Suprapubic skin (tissue), 4 donors: ENCODE measurements around the gene COPS4. TPM values are rescaled to one million over a fixed set of nuclear protein-coding genes. Genes with fewer than 3 reads are reported as not detected.
"Not testable (repeated sequence)": the region's sequence is repeated elsewhere in the genome, so short reads cannot be mapped to it uniquely, and the experiment has no call there.

Experiments used
- DNase-seq, 2 donors: peaks; one replicate each; pipeline ENCODE4 v3.0.0-alpha.2; 2019; ENCODE audit warnings: low spot score in 2 of 2
- H3K27ac ChIP-seq: fragments of 200-600 bp; sonication (generic); one replicate; pipeline ENCODE4 v1.5.1; 2019
- H3K27me3 ChIP-seq: fragments of 200-600 bp; sonication (generic); one replicate; pipeline ENCODE4 v1.5.1; 2019
- H3K36me3 ChIP-seq: fragments of 200-600 bp; sonication (generic); one replicate; pipeline ENCODE4 v1.5.1; 2019
- H3K4me1 ChIP-seq: fragments of 200-600 bp; sonication (generic); one replicate; pipeline ENCODE4 v1.5.1; 2019
- H3K4me3 ChIP-seq: fragments of 200-600 bp; sonication (generic); one replicate; pipeline ENCODE4 v1.5.1; 2019; ENCODE audit warnings: mild to moderate bottlenecking
- H3K9me3 ChIP-seq: fragments of 200-600 bp; sonication (generic); one replicate; pipeline ENCODE4 v1.5.1; 2019
- EP300 ChIP-seq: sonication (generic); formaldehyde crosslinking; IDR thresholded peaks from one replicate; pipeline ENCODE4 v1.6.1; 2017; ENCODE audit warnings: antibody characterized with exemption
- POLR2A ChIP-seq, 2 donors: fragments of 450-650 bp; IDR thresholded peaks; one replicate each; pipeline ENCODE4 v1.6.1; 2017; ENCODE audit warnings: antibody characterized with exemption in 2 of 2, mild to moderate bottlenecking in 2 of 2, moderate library complexity in 2 of 2
- POLR2AphosphoS5 ChIP-seq, 3 donors: sonication (generic); formaldehyde crosslinking; IDR thresholded peaks; one replicate each; pipeline ENCODE4 v1.6.1; 2017; ENCODE audit warnings: antibody characterized with exemption in 3 of 3
- WGBS: methylation state at CpG from one replicate; pipeline ENCODE4 v1.1.5; 2018; 5-methylcytosine and 5-hydroxymethylcytosine counted together
- total RNA-seq, 4 donors: library from RNA; depleted of rRNA; stranded (reverse); fragments of >200 nt; gene quantifications; one replicate each; pipeline ENCODE4 v1.1.0, GENCODE V29; 2016
- TF ChIP-seq, protein P1 (sequence below), 2 donors: fragments of 200-600 bp in 1 of 2; fragments of 450-650 bp in 1 of 2; sonication (generic) in 1 of 2; IDR thresholded peaks; one replicate each; pipeline ENCODE4 v1.5.1; 2016 to 2019; ENCODE audit warnings: antibody characterized with exemption in 2 of 2, mild to moderate bottlenecking in 1 of 2, moderate library complexity in 1 of 2

COPS4 gene
- total RNA-seq, 4 donors from 2014 or later: 36.3 to 59.5 (median 39.3) TPM

DNA sequence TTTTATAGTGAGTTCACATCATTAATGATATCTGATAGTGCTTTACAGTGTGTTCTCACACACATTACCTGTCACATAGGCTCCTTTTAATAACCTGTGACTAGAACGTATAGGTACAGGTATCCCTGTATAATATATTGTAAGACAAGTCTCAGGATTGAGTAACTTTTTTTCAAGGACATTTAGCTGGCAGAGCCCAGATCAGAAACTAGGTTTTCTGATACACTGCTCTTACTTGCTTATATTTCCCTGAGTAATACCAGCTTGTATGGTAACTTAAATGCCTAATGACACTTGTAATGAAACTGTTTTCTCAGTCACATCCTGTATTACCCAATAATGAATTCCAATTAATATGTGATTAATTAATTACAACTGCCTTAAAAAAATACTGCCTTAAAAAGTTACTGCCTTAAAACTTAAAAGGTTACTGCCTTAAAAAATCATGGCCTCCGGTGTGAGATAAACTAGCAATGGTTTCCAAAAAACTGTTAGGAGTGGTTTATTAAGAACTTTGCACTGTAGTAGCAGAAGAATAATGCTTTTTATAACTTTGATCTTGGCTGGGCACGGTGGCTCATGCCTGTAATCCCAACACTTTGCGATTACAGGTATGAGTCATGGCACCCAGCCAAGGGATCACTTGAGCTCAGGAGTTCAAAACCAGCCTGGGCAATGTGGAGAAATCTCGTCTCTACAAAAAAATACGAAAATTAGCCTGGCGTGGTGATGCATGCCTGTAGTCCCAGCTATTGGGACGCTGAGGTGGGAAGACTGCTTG lies 11.9 kb downstream of the COPS4 start:
- TF ChIP-seq POLR2AphosphoS5 (IDR thresholded peaks at IDR 0.05) (no peak), POLR2A (IDR thresholded peaks at IDR 0.05) (no peak), EP300 (no peak)
- TF ChIP-seq, protein P1, sequence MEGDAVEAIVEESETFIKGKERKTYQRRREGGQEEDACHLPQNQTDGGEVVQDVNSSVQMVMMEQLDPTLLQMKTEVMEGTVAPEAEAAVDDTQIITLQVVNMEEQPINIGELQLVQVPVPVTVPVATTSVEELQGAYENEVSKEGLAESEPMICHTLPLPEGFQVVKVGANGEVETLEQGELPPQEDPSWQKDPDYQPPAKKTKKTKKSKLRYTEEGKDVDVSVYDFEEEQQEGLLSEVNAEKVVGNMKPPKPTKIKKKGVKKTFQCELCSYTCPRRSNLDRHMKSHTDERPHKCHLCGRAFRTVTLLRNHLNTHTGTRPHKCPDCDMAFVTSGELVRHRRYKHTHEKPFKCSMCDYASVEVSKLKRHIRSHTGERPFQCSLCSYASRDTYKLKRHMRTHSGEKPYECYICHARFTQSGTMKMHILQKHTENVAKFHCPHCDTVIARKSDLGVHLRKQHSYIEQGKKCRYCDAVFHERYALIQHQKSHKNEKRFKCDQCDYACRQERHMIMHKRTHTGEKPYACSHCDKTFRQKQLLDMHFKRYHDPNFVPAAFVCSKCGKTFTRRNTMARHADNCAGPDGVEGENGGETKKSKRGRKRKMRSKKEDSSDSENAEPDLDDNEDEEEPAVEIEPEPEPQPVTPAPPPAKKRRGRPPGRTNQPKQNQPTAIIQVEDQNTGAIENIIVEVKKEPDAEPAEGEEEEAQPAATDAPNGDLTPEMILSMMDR (IDR thresholded peaks at IDR 0.05): no peak
- Histone ChIP-seq H3K4me3 (no peak overlapping the region), H3K27me3 (no peaks in the 10 kb centered on the region), H3K36me3 (peaks cover 25% of the 10 kb centered on the region), H3K27ac (no peak overlapping the region), H3K4me1 (peaks cover 7% of the 10 kb centered on the region), H3K9me3 (no peaks in the 10 kb centered on the region)
- no peak for DNase-seq
- WGBS: 83% methylated on average over 8 of the region's 8 CpGs

DNA sequence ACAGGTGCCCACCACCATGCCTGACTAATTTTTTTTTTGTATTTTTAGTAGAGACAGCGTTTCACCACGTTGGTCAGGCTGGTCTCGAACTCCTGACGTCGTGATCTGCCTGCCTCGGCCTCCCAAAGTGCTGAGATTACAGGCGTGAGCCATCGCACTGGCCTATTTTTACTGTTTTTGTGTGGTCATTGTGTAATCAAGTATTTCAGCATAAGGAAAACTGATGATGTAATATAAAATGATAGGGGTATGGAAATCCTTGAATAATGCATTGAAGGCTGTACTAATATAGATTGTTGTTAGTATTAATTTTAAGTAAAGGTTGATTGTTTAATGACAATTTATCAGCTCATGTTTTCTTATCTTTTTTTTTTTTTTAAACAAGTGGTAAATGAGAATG lies 13.8 kb downstream of the COPS4 start:
- peaks cover 38% of the 10 kb centered on the region for H3K36me3 ChIP-seq
- not testable (repeated sequence) for H3K4me1 ChIP-seq, H3K27me3 ChIP-seq, H3K9me3 ChIP-seq, DNase-seq, H3K27ac ChIP-seq, H3K4me3 ChIP-seq
- 93% methylated on average over 8 of the region's 8 CpGs for WGBS

DNA sequence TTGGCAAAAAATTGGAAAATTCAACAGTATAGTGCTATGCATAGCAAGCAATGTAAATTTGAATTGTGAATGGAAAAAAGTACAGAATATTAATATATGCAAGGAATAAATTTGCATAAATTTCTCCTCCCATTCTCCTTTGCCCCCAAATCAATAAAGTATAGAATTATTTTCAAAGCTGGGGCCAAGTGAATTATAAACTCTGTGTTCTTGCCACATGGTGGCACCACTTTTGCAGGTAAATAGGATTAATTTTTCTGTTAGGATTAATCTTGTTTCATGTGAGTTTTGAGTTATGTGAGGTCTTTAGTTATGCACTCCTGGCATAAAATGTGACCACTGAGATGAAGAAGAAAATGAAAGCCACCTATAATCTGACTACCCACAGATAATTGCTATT lies 19.9 kb downstream of the COPS4 start:
- Histone ChIP-seq H3K27ac (no peak overlapping the region), H3K4me3 (no peak overlapping the region), H3K36me3 (peaks cover 67% of the 10 kb centered on the region), H3K4me1 (no peaks in the 10 kb centered on the region), H3K9me3 (no peaks in the 10 kb centered on the region), H3K27me3 (no peaks in the 10 kb centered on the region)
- DNase-seq: no peak
- TF ChIP-seq POLR2AphosphoS5 (IDR thresholded peaks at IDR 0.05) (no peak), POLR2A (IDR thresholded peaks at IDR 0.05) (no peak), EP300 (no peak)
- TF ChIP-seq, protein P1 (IDR thresholded peaks at IDR 0.05): no peak

DNA sequence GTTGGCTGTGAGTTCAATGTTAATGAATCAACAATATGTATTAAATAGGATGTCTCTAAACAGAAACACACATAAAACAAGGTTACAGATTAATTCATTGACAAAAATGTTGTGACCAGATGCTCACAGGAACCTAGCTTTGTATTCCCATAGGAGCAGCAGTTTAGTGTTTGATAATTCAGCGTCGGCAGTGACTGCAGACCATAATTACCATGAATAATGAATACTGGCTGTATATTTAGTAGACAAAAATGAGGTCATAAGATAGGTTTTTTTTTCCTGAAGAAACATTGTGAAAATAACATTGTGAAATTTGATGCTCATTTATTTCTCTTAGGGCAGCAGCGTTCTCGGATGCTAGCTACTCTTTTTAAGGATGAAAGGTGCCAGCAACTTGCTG lies 27.8 kb downstream of the COPS4 start:
- H3K4me1 ChIP-seq: no peaks in the 10 kb centered on the region
- TF ChIP-seq, protein P1 (IDR thresholded peaks at IDR 0.05): no peak
- no peak for TF ChIP-seq EP300
- no peak for TF ChIP-seq POLR2A (IDR thresholded peaks at IDR 0.05)
- no peak for TF ChIP-seq POLR2AphosphoS5 (IDR thresholded peaks at IDR 0.05)
- H3K4me3 ChIP-seq: no peak overlapping the region
- 80% methylated on average over 4 of the region's 4 CpGs for WGBS
- no peak for DNase-seq
- H3K27ac ChIP-seq: no peak overlapping the region
- H3K36me3 ChIP-seq: peaks cover 70% of the 10 kb centered on the region
- no peaks in the 10 kb centered on the region for H3K27me3 ChIP-seq
- no peaks in the 10 kb centered on the region for H3K9me3 ChIP-seq

DNA sequence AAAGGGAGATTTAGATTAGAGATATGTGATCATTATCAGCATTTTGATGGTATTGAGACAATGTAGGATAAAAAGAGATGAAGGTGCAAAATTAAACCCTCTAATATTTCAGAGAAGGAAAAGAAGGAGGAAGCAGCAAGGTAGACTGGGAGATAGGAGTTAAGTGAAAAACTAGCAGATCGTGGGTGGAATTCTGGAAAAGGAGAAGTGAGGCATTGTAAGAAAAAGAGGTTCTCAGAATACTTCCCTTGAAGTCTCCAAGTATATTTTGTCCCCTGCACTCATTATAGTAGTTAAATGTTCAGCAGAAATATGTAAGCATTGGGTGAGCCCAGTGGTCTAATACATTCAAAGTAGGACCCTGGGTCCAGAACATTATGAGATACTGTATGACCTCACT lies 30.3 kb downstream of the COPS4 start:
- H3K4me1 ChIP-seq: no peaks in the 10 kb centered on the region
- H3K27ac ChIP-seq: no peak overlapping the region
- no peak for DNase-seq
- TF ChIP-seq EP300: no peak
- no peak for TF ChIP-seq POLR2AphosphoS5 (IDR thresholded peaks at IDR 0.05)
- no peak for TF ChIP-seq POLR2A (IDR thresholded peaks at IDR 0.05)
- TF ChIP-seq, protein P1 (IDR thresholded peaks at IDR 0.05): no peak
- H3K9me3 ChIP-seq: no peaks in the 10 kb centered on the region
- no peaks in the 10 kb centered on the region for H3K27me3 ChIP-seq
- no peak overlapping the region for H3K4me3 ChIP-seq
- WGBS: 83% methylated on average over 1 of the region's 1 CpG
- H3K36me3 ChIP-seq: peaks cover 71% of the 10 kb centered on the region
